Left lung (tissue), 10 donors: ENCODE results near the gene LTBP2. TPM values are rescaled to one million over a fixed set of nuclear protein-coding genes. Genes with fewer than 3 reads are reported as not detected.

Experiments
- ATAC-seq: fragments of 200-7000 bp; cut with Tn5 transposase; one replicate; pipeline ENCODE4 v1.9.1; 2020; ENCODE audit warnings: moderate library complexity
- DNase-seq, 4 donors: peaks; one replicate each; pipeline ENCODE4 v3.0.0-alpha.2; 2013 to 2020
- H3K27ac ChIP-seq, 2 donors: fragments of 200-600 bp; sonication (generic) in 1 of 2; one replicate each; pipeline versions ENCODE4 v1.5.0 to v1.8.0; 2020 to 2021
- H3K27me3 ChIP-seq, 2 donors: fragments of 200-600 bp; sonication (generic) in 1 of 2; one replicate each; pipeline versions ENCODE4 v1.5.0 to v1.8.0; 2020 to 2021
- H3K36me3 ChIP-seq, 2 donors: fragments of 200-600 bp; sonication (generic) in 1 of 2; one replicate each; pipeline versions ENCODE4 v1.5.0 to v1.8.0; 2020 to 2021
- H3K4me1 ChIP-seq, 2 donors: fragments of 200-600 bp; one replicate each; pipeline ENCODE4 v1.8.0; 2021
- H3K4me3 ChIP-seq, 2 donors: fragments of 200-600 bp; sonication (generic) in 1 of 2; one replicate each; pipeline versions ENCODE4 v1.5.0 to v1.8.0; 2020 to 2021; ENCODE audit warnings: mild to moderate bottlenecking in 1 of 2
- H3K9me3 ChIP-seq, 2 donors: fragments of 200-600 bp; sonication (generic) in 1 of 2; one replicate each; pipeline versions ENCODE4 v1.5.0 to v1.8.0; 2020 to 2021
- CTCF ChIP-seq, 2 donors: fragments of 200-600 bp; sonication (generic) in 1 of 2; IDR thresholded peaks; one replicate each; pipeline versions ENCODE4 v1.5.0 to v1.8.0; 2021; ENCODE audit warnings: antibody characterized with exemption in 2 of 2
- intact Hi-C, 2 donors: fragments of 100-400 bp; cut with DNase I; formaldehyde crosslinking; loops; one replicate each; pipeline versions ENCODE4 v1.11.2 to v1.14.2; 2022
- polyA plus RNA-seq, 6 donors: library from polyadenylated mRNA; unstranded; fragments of 120-200 nt; gene quantifications; one replicate each; pipeline ENCODE4 v1.2.1, GENCODE V29; 2013; ENCODE audit not compliant: insufficient read length in 6 of 6
- total RNA-seq, 2 donors: library from RNA; stranded (reverse); fragmentation: NEBNext Ultra II Directional; extraction: Animal tissue kit (Norgen Biotek cat#: 25700); gene quantifications; one replicate each; pipeline ENCODE4 v1.2.1, GENCODE V29; 2021
- donor health status: DM: no; HTN: yes; CAD: no.
- donor health status: DM: no; HTN: no; CAD: no.

The LTBP2 gene
- total and polyA plus RNA-seq, 8 donors: 14.0 to 154 (median 19.3) TPM

- Histone ChIP-seq H3K4me1 (peaks cover 27 to 73% of the 10 kb centered on the region in 2 donors), H3K4me3 (no peak overlapping the region), H3K9me3 (no peaks in the 10 kb centered on the region), H3K27me3 (peaks cover 0 to 10% of the 10 kb centered on the region in 2 donors), H3K27ac (peak overlapping the region; percentile 76 to 94), H3K36me3 (no peaks in the 10 kb centered on the region)
- TF ChIP-seq CTCF (IDR thresholded peaks at IDR 0.05): no peak
- intact Hi-C loops: loop anchor here in 1 of 2 donors (10.0 kb wide), 2 partner anchors 114 to 186 kb away; no protein-coding TSS in a partner anchor
- DNase-seq (peak in 2 of 4 donors; percentile 58 to 70), ATAC-seq (peak; percentile 14)
Measured at GRCh38 chr14:74618078-74618952, 6.3 kb upstream of the LTBP2 start.

GRCh38 chr14:74616996-74617700 lies 5.1 kb upstream of the LTBP2 start:
- H3K36me3 ChIP-seq: no peaks in the 10 kb centered on the region
- H3K4me3 ChIP-seq: no peak overlapping the region
- peak in 1 of 4 donors; percentile 45 for DNase-seq
- H3K27ac ChIP-seq: peak overlapping the region in 1 of 2 donors; percentile 94
- peaks cover 0 to 13% of the 10 kb centered on the region in 2 donors for H3K27me3 ChIP-seq
- peaks cover 27 to 82% of the 10 kb centered on the region in 2 donors for H3K4me1 ChIP-seq
- H3K9me3 ChIP-seq: no peaks in the 10 kb centered on the region
- ATAC-seq: no peak
- intact Hi-C loops: loop anchor here in 1 of 2 donors (10.0 kb wide), 2 partner anchors 112 to 188 kb away; no protein-coding TSS in a partner anchor
- TF ChIP-seq CTCF (IDR thresholded peaks at IDR 0.05): no peak

GRCh38 chr14:74616507-74616906 lies 4.5 kb upstream of the LTBP2 start:
- DNase-seq (peak in 1 of 4 donors; percentile 83), ATAC-seq (no peak)
- intact Hi-C loops: loop anchor here in 1 of 2 donors (10.0 kb wide), 2 partner anchors 112 to 188 kb away; no protein-coding TSS in a partner anchor
- Histone ChIP-seq H3K27me3 (peaks cover 4 to 19% of the 10 kb centered on the region in 2 donors), H3K9me3 (no peaks in the 10 kb centered on the region), H3K4me3 (no peak overlapping the region), H3K4me1 (peaks cover 27 to 84% of the 10 kb centered on the region in 2 donors), H3K27ac (peak overlapping the region in 1 of 2 donors; percentile 94), H3K36me3 (no peaks in the 10 kb centered on the region)
- TF ChIP-seq CTCF (IDR thresholded peaks at IDR 0.05): no peak

GRCh38 chr14:74615735-74616134 lies 3.7 kb upstream of the LTBP2 start:
- Histone ChIP-seq H3K27ac (no peak overlapping the region), H3K27me3 (peaks cover 10 to 27% of the 10 kb centered on the region in 2 donors), H3K36me3 (no peaks in the 10 kb centered on the region), H3K4me1 (peaks cover 27 to 86% of the 10 kb centered on the region in 2 donors), H3K9me3 (no peaks in the 10 kb centered on the region), H3K4me3 (no peak overlapping the region)
- DNase-seq (peak in 1 of 4 donors; percentile 40), ATAC-seq (no peak)
- intact Hi-C loops: loop anchor here in 1 of 2 donors (10.0 kb wide), 2 partner anchors 111 to 189 kb away; no protein-coding TSS in a partner anchor
- no peak for TF ChIP-seq CTCF (IDR thresholded peaks at IDR 0.05)
